ENCODE results near the gene DNAJC5.
"Not testable (repeated sequence)": the region's sequence is repeated elsewhere in the genome, so short reads cannot be mapped to it uniquely, and the experiment has no call there.

Gene DNAJC5

GRCh38 chr20:63915471-63915870 is 20.5 kb downstream of the DNAJC5 start:
- no peak for DNase-seq

DNA sequence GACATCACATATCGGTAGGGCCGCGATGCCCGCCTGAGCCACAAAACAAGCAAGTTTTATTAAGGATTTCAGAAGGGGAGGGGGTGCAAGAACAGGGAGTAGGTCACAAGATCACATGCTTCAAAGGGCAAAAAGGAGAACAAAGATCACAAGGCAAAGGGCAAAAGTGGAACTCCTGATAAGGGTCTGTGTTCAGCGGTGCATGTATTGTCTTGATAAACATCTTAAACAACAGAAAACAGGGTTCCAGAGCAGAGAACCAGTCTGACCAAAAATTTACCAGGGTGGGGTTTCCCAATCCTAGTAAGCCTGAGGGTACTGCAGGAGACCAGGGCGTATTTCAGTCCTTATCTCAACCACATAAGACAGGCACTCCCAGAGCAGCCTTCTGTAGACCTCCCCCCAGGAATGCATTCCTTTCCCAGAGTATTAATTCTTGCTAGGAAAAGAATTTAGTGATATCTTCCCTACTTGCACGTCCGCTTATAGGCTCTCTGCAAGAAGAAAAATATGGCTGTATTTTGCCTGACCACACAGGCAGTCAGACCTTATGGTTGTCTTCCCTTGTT is 21.5 kb downstream of the DNAJC5 start:
- DNase-seq: not testable (repeated sequence)

GRCh38 chr20:63917811-63918210 is 22.9 kb downstream of the DNAJC5 start:
- no peak for DNase-seq

DNA sequence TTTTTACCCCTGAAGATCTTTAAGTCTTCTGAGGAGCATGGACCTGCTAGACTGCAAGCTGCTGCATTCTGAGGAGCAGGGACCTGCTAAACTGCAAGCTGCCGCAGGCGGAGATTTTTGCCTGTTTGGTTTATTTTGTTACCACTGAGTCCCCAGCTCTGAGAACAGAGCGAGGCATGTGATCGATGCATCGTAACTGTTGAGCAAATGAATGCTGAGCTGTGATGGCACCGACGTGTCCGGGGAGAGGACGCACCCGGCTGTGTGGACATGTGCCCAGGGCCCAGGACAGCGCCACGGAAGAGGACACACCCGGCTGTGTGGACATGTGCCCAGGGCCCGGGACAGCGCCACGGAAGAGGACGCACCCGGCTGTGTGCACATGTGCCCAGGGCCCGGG is 24.2 kb downstream of the DNAJC5 start:
- DNase-seq: no peak

GRCh38 chr20:63920226-63920625 is 25.3 kb downstream of the DNAJC5 start:
- DNase-seq: no peak

DNA sequence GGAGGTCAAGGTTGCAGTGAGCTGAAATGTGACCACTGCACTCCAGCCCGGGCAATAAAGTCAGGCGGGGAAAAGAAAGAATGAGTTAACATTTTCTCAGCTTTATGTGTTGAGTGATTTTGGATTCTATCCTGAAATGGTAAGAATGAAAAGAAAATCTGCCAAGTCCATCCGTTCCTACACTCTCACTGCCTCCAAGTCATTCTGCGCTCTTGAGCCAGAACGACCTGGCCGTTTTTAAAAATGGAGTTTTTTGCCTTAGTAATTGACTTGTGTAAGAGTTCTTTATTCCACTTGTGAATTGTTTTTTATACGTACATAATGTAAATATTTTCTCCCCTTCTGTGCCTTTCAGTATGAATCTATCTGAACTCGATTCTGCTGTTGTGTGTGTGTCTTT is 28.7 kb downstream of the DNAJC5 start:
- DNase-seq: no peak

- no peak for DNase-seq
Observed at GRCh38 chr20:63924241-63924640, 29.3 kb downstream of the DNAJC5 start.

DNA sequence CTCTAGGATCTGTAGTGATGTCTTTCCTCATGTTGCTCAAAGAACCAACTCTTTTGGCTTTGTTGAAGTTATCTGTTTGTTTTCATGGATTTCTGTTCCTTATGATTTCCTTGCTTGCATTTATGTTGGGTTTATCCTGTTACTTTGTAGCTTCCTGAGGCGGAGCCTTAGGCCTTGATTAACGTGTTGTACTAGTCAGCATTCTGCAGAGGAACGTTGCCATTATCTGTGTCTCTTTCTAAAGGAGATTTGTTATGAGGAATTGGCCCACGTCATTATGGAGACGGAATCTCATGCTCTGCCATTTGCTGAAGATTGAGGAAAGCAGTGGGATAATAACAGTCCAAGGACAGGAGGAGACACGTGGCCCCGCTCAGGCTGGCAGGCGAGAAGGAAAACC is 31.4 kb downstream of the DNAJC5 start:
- DNase-seq: no peak

DNA sequence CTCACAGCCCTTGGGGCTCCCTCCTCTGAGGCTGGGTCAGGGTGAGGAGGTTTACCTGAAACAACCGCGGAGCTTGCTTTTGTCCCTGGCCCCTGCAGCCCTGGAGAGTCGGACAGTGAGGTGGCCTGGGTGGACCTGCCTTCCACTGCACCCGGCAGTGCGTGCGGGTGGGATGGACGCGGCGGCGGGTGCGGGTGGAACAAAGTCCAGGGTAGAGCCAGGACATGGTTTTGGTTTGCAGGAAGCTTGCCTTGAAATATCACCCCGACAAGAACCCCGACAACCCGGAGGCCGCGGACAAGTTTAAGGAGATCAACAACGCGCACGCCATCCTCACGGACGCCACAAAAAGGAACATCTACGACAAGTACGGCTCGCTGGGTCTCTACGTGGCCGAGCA is 34.1 kb downstream of the DNAJC5 start:
- DNase-seq: no peak

DNA sequence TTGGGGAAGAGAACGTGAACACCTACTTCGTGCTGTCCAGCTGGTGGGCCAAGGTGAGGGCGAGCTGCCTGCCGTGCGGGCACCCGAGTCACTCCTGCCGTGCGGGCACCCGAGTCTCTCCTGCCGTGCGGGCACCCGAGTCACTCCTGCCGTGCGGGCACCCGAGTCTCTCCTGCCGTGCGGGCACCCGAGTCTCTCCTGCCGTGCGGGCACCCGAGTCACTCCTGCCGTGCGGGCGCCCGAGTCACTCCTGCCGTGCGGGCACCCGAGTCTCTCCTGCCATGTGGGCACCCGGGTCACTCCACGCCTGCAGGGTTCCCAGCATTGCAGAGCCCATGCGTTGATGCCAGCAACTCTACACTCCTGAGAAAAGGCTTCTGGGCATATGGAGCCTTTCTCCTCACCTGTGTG is 34.6 kb downstream of the DNAJC5 start:
- DNase-seq: not testable (repeated sequence)

DNA sequence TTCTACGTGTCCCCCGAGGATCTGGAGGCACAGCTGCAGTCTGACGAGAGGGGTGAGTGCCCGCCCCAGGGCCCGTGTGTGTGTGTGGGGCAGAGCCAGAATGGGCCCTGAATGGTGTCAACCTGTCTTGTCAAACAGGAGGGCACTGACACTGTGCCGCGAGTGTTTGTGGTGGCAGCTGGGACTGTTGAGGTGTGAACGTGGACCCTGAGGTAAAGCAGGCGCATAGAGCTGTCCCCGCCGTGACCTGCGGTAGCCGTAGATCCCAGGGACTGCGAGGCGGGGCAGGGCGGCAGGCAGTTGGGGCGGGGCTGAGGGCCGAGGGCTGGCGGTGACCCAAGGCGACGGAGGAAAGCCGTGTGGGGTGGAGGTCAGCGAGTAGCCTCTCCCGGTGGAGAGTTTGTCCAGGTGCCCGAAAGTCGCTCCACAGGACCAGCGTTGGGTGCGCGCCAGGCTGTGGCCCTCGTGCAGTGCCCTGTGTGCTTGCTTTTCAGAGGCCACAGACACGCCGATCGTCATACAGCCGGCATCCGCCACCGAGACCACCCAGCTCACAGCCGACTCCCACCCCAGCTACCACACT is 36.1 kb downstream of the DNAJC5 start:
- DNase-seq: no peak

DNA sequence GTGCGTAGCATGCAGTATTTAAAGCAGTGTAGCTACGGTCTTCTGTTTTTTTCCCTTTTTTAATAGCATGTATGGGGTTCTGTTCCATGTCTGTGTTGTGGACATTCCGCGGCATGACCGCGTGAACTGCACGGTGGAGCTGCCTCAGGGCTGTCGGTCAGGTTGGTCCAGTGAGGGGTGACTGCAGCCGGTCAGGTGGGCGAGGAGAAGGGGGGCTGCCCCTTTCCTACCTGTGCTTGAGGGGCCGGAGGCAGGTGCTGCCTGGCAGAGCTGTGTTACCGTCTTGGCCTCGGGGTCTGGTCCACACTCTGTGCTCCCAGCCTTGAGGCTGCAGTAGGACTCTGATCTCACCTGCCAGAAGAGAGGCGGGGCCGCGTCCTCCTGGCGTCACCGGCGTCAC is 36.8 kb downstream of the DNAJC5 start:
- DNase-seq: no peak

DNA sequence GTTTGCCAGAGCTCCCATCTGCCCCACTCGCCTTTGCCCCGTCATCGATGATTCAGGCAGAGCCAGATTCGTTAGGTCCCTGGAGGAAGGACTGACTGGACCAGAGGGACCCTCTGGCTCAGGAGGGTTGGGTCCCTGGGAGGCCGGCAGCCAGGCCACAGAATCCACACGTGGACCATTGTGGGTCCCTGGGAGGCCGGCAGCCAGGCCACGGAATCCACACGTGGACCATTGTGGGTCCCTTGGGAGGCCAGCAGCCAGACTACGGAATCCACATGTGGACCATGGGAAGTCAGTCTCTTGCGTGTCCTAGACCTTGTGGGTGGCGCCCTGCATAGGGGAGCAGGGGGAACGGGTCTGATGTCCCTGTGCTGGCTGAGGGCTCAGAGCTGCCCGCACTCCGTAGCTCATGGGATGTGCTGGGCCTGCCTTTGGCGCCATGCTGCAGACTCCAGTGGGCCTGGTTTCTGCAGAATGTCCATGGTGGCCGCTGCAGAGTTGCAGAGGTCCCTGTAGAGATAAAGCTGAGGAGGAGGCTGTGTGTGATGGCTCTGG is 37.8 kb downstream of the DNAJC5 start:
- DNase-seq: no peak

DNA sequence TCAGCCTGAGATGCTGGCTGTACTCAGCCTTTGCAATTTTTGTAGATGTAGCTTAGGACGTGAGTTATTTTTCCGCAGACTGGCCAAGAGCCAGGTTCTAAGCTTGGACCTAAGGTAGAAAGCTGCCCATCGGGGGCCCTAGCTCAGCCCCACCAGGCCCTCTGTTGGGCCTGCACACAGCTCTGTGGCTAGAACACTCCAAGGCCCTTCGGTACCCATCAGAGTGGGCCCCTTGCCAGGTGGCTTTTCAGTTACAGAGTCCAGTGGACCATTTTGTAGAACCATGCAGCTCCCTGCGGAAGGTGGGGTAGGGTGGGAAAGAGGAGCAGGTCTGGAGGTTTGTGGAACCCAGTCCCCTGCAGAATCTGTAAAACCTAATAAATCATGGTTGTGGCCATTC is 38.7 kb downstream of the DNAJC5 start:
- no peak for DNase-seq

GRCh38 chr20:63934271-63935068 is 39.5 kb downstream of the DNAJC5 start:
- DNase-seq: no peak

DNA sequence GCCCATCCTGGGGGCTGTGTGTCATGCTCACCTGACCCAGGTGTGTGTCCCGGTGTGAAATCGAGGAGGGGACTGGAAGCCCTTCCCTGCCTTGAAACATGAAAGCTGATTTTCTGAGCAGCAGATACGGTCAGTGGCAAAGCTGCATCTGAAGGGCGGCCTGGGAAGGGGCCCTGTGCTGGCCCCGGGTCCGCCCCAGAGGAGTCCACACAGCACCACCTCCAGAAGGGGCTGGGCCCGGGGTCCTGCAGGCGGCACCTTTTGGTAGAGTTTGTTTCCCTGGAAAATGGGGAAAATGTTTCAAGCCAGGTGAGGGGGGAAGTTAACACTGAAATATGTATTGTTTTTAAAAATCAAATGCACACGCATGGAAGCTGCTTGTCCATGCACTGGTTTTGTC is 40.5 kb downstream of the DNAJC5 start:
- no peak for DNase-seq

GRCh38 chr20:63937596-63937995 is 42.7 kb downstream of the DNAJC5 start:
- no peak for DNase-seq

- no peak for DNase-seq
Observed at GRCh38 chr20:63939061-63939935, 44.4 kb downstream of the DNAJC5 start.

GRCh38 chr20:63940071-63940471 is 45.1 kb downstream of the DNAJC5 start:
- no peak for DNase-seq

DNA sequence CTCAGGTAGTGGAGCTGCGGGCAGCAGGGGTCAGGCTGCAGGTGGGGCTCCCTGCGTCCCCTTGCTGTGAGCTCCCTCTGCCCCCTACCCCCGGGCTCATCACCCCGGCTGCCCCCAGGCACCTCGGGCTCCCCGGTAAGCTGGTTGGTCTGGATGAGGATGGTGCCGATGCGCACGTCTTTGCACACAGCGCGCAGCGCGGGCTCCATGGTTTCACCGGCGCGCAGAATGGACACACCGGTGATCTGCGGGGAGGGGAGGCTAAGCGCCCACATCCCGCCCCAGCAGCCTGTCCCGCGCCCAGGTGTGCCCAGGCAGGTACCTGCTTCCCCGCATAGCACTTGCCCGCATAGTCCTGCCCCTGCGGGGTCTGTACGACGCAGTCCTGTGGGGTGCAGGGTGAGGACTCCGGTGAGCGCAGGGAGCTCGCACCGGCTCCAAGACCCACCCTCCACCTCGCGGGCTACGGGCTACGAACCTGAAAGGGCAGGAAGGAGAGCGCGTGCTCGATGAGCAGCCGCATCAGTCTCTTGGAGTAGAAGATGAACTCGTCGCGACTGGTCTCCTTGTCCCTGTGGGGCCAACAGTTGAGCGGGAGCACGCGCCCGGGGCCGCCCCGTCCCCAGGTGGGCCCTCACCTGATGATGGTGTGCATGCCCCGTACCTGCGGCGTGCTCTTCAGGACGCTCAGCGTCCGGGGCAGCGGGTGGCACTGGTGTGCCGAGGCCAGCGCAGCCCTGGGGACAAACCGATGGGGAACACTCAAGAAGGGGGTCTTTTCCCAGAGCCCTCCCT is 45.7 kb downstream of the DNAJC5 start:
- DNase-seq: no peak

DNA sequence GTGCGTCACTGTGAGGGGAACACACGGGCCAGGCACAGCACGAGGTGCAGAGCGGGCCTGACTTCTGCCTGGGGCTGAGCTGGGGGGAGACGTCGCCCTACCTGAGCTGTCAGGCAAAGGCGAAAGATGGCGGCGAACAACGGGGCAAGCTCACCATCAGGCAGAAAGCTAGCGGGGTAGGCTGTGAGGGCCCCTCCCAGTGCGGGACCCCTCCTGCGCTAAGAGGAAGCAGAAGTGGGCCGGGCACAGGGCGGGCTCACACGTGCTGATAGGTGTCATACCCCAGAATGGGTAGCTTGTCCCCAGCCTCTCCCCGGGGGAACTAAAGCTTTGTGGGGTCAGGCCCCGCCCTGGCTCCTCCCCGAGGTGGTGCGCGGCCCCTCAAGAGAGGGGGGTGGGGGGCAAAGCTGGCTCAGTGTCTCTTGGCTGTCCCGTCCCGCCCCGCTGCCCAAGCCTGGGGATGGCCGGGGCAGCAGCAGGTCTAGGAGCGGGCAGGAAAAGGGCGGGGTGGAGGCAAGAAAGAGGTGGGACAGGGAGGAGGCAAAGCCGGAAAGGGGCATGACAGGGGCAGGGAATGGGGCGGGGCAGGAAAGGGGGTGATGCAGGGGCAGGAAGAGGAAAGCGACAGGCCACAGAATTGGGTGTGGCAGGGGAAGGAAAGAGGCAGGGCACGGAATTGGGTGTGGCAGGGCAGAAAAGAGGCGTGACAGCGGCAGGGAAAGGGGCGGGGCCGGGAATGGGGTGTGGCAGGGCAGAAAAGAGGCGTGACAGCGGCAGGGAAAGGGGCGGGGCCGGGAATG is 46.6 kb downstream of the DNAJC5 start:
- peak in 2 of 4 experiments; percentile 52 to 67 for DNase-seq

All from activated naive CD4-positive, alpha-beta T cell (primary cell).